Activated T-cell treated with anti-CD3 and anti-CD28 coated beads, Interleukin-2, amount 50 U/mL, for 24 hours (primary cell): ENCODE results near the gene IGSF23.
"Not testable (repeated sequence)": the region's sequence is repeated elsewhere in the genome, so short reads cannot be mapped to it uniquely, and the experiment has no call there.

ENCODE experiments used
- DNase-seq: peaks from one replicate; pipeline ENCODE4 v3.0.0-alpha.2; 2020
- H3K27ac Mint-ChIP-seq: 2 replicates; pipeline ENCODE4 v1.8.0; 2020; ENCODE audit warnings: mild to moderate bottlenecking, mixed read lengths
- H3K27me3 Mint-ChIP-seq: 2 replicates; pipeline ENCODE4 v1.8.0; 2020; ENCODE audit warnings: mixed read lengths
- H3K36me3 Mint-ChIP-seq: 2 replicates; pipeline ENCODE4 v1.8.0; 2020; ENCODE audit warnings: low read depth, mixed read lengths
- H3K4me1 Mint-ChIP-seq: 2 replicates; pipeline ENCODE4 v1.8.0; 2020; ENCODE audit warnings: low read depth, mixed read lengths
- H3K4me3 Mint-ChIP-seq: 2 replicates; pipeline ENCODE4 v1.8.0; 2020; ENCODE audit warnings: mild to moderate bottlenecking, moderate library complexity, mixed read lengths
- H3K9me3 Mint-ChIP-seq: 2 replicates; pipeline ENCODE4 v1.8.0; 2020; ENCODE audit warnings: mixed read lengths

IGSF23 gene

DNA sequence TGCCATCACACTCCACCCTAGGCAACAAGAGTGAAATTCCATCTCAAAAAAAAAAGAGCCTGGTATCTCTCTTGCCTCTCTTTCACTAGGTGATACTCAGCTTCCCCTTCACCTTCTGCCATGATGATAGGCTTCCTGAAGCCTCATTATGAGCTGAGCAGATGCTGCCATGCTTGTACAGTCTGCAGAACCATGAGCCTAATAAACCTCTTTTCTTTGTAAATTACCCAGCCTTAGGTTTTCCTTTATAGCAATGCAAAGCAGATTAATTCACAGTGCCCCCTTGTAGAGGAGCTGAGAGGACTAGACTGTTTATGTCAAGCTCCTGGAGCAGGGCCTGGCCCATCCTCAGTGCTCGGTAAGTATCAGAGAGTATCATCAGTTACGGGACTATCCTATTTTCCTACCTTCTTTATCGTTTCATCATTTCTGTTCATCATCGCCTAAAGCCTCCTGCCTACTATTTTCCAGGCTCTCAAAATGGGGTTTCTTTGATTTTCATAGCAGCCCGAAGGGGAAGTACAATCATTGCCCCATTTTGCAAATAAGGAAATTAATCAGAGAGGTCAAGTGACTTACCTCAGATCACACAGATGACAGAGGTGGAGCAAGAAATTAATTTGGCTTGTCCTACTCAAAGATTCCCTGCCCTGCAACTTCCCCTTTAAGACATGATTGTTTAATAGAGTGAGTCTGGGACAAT is 33.5 kb upstream of the IGSF23 start:
- no peak for DNase-seq
- Mint-ChIP-seq H3K9me3 (peaks cover 5% of the 10 kb centered on the region), H3K4me1 (no peaks in the 10 kb centered on the region), H3K36me3 (no peaks in the 10 kb centered on the region), H3K27me3 (peaks cover 17% of the 10 kb centered on the region), H3K27ac (no peak overlapping the region), H3K4me3 (no peak overlapping the region)

DNA sequence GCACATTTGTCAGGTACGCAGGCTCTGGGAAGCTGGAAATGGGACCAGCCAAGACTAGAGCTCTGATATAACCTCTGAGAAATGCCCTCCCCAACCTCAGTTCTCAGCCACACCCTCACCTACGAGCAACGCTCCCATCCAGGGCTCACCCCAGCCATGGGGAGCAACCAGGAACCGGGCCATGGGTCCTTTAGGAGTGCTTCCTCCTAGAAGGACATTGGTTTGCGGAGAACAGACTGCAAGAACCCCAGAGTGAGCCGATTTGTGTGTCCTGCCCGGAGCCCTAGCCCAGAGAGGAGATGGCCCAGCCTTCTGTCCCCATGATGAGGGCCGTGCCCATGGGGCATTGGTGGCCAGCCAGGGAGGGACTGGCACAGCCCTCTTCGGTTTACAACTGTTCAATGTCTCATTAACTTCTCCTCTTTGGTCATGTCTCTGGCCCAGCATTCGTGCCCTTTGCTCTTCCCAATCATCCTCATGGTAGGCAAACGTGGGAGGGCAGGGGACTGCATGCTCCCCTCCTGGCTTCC is 32.9 kb upstream of the IGSF23 start:
- Mint-ChIP-seq H3K27me3 (peaks cover 14% of the 10 kb centered on the region), H3K4me3 (no peak overlapping the region), H3K4me1 (no peaks in the 10 kb centered on the region), H3K9me3 (peaks cover 5% of the 10 kb centered on the region), H3K27ac (no peak overlapping the region), H3K36me3 (no peaks in the 10 kb centered on the region)
- no peak for DNase-seq

GRCh38 chr19:44581288-44581687 is 32.1 kb upstream of the IGSF23 start:
- H3K27me3 Mint-ChIP-seq, result peaks cover 12% of the 10 kb centered on the region
- H3K27ac Mint-ChIP-seq, result no peak overlapping the region
- peaks cover 5% of the 10 kb centered on the region for H3K9me3 Mint-ChIP-seq
- no peaks in the 10 kb centered on the region for H3K4me1 Mint-ChIP-seq
- no peak overlapping the region for H3K4me3 Mint-ChIP-seq
- no peaks in the 10 kb centered on the region for H3K36me3 Mint-ChIP-seq
- no peak for DNase-seq

- H3K4me3 Mint-ChIP-seq, result no peak overlapping the region
- DNase-seq, result peak; percentile 30
- H3K4me1 Mint-ChIP-seq, result peaks cover 5% of the 10 kb centered on the region
- H3K36me3 Mint-ChIP-seq, result no peaks in the 10 kb centered on the region
- no peak overlapping the region for H3K27ac Mint-ChIP-seq
- H3K9me3 Mint-ChIP-seq, result peaks cover 9% of the 10 kb centered on the region
- H3K27me3 Mint-ChIP-seq, result peaks cover 12% of the 10 kb centered on the region
Observed at GRCh38 chr19:44582581-44583265, 30.6 kb upstream of the IGSF23 start.

- Mint-ChIP-seq H3K4me3 (no peak overlapping the region), H3K27me3 (peaks cover 19% of the 10 kb centered on the region), H3K27ac (no peak overlapping the region), H3K36me3 (no peaks in the 10 kb centered on the region), H3K9me3 (peaks cover 15% of the 10 kb centered on the region), H3K4me1 (peaks cover 16% of the 10 kb centered on the region)
- DNase-seq, result no peak
Observed at GRCh38 chr19:44585371-44586133, 27.8 kb upstream of the IGSF23 start.

GRCh38 chr19:44587963-44588770 is 25.2 kb upstream of the IGSF23 start:
- Mint-ChIP-seq H3K4me1 (peaks cover 16% of the 10 kb centered on the region), H3K27ac (peak overlapping the region; percentile 83), H3K27me3 (peaks cover 23% of the 10 kb centered on the region), H3K9me3 (peaks cover 15% of the 10 kb centered on the region), H3K4me3 (no peak overlapping the region), H3K36me3 (no peaks in the 10 kb centered on the region)
- DNase-seq, result no peak

DNA sequence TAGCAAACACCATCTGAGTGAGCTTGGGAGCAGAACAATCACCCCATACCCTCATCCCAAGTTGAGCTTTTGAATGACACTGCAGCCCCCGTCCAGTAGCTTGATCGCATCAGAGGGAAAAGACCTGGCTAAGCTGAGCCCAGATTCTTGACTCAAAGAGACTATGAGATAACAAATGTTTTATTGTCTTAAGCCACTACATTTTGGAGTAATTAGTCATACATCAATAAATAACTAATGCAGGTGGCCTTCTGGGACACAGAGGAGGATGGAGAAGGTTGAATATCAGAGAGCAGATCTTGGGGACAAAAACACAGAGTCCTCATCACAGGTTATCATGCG is 24.6 kb upstream of the IGSF23 start:
- DNase-seq, result no peak
- H3K27ac Mint-ChIP-seq, result peak overlapping the region; percentile 83
- H3K9me3 Mint-ChIP-seq, result peaks cover 15% of the 10 kb centered on the region
- peaks cover 16% of the 10 kb centered on the region for H3K4me1 Mint-ChIP-seq
- H3K36me3 Mint-ChIP-seq, result no peaks in the 10 kb centered on the region
- H3K27me3 Mint-ChIP-seq, result peaks cover 19% of the 10 kb centered on the region
- no peak overlapping the region for H3K4me3 Mint-ChIP-seq

- Mint-ChIP-seq H3K4me3 (no peak overlapping the region), H3K27ac (no peak overlapping the region), H3K9me3 (peaks cover 15% of the 10 kb centered on the region), H3K36me3 (no peaks in the 10 kb centered on the region), H3K4me1 (peaks cover 16% of the 10 kb centered on the region), H3K27me3 (peaks cover 18% of the 10 kb centered on the region)
- no peak for DNase-seq
Observed at GRCh38 chr19:44590245-44591059, 22.9 kb upstream of the IGSF23 start.

- Mint-ChIP-seq H3K4me1 (peaks cover 16% of the 10 kb centered on the region), H3K27me3 (peaks cover 24% of the 10 kb centered on the region), H3K9me3 (peaks cover 16% of the 10 kb centered on the region)
- H3K27ac Mint-ChIP-seq, DNase-seq, H3K36me3 Mint-ChIP-seq, H3K4me3 Mint-ChIP-seq: not testable (repeated sequence)
Observed at GRCh38 chr19:44591340-44591993, 21.9 kb upstream of the IGSF23 start.

- Mint-ChIP-seq H3K9me3 (peaks cover 14% of the 10 kb centered on the region), H3K27me3 (peaks cover 27% of the 10 kb centered on the region), H3K27ac (no peak overlapping the region), H3K36me3 (no peaks in the 10 kb centered on the region), H3K4me1 (peaks cover 11% of the 10 kb centered on the region), H3K4me3 (no peak overlapping the region)
- DNase-seq, result no peak
Observed at GRCh38 chr19:44592451-44592890, 20.9 kb upstream of the IGSF23 start.

- Mint-ChIP-seq H3K4me1 (peaks cover 6% of the 10 kb centered on the region), H3K27me3 (peaks cover 34% of the 10 kb centered on the region), H3K27ac (no peak overlapping the region), H3K4me3 (no peak overlapping the region), H3K9me3 (peaks cover 16% of the 10 kb centered on the region), H3K36me3 (no peaks in the 10 kb centered on the region)
- DNase-seq, result no peak
Observed at GRCh38 chr19:44593294-44593693, 20.1 kb upstream of the IGSF23 start.

DNA sequence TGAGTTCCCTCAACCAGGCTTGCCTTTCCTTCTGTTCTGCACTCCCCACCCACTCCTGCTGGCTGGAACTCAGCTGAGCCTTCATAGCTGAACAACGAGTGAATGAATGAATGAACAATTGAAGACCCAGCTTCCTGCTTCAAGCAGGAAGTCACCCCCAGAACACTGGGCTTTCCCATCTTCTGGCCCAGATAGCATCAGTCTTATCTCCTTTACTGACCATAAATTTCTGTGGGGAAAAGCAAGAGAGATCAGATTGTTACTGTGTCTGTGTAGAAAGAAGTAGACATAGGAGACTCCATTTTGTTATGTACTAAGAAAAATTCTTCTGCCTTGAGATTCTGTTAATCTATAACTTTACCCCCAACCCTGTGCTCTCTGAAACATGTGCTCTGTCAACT is 19.5 kb upstream of the IGSF23 start:
- not testable (repeated sequence) for DNase-seq, H3K4me1 Mint-ChIP-seq, H3K36me3 Mint-ChIP-seq, H3K27ac Mint-ChIP-seq, H3K4me3 Mint-ChIP-seq
- peaks cover 33% of the 10 kb centered on the region for H3K27me3 Mint-ChIP-seq
- H3K9me3 Mint-ChIP-seq, result peaks cover 16% of the 10 kb centered on the region

GRCh38 chr19:44596428-44597130 is 16.8 kb upstream of the IGSF23 start:
- H3K27ac Mint-ChIP-seq, result no peak overlapping the region
- no peak for DNase-seq
- no peaks in the 10 kb centered on the region for H3K36me3 Mint-ChIP-seq
- H3K4me1 Mint-ChIP-seq, result no peaks in the 10 kb centered on the region
- H3K4me3 Mint-ChIP-seq, result no peak overlapping the region
- peaks cover 15% of the 10 kb centered on the region for H3K9me3 Mint-ChIP-seq
- H3K27me3 Mint-ChIP-seq, result peaks cover 28% of the 10 kb centered on the region
